Uterus (tissue), 2 donors: ENCODE results near the gene SLC25A53.

Experiments used
- CTCF ChIP-seq, 4 experiments: fragments of 200-600 bp in 2 of 4; fragments of 450-650 bp in 2 of 4; sonication (generic) in 2 of 4; IDR thresholded peaks; one replicate each; pipeline ENCODE4 v1.5.1; 2016 to 2019; ENCODE audit warnings: antibody characterized with exemption in 4 of 4, mild to moderate bottlenecking in 2 of 4, moderate library complexity in 1 of 4
- POLR2A ChIP-seq, 2 donors: fragments of 450-650 bp; IDR thresholded peaks; one replicate each; pipeline ENCODE4 v1.6.1; 2016; ENCODE audit warnings: antibody characterized with exemption in 2 of 2, mild to moderate bottlenecking in 1 of 2, moderate library complexity in 1 of 2

GRCh38 chrX:104108955-104109354 is 47.9 kb downstream of the SLC25A53 start:
- TF ChIP-seq CTCF (IDR thresholded peaks at IDR 0.05) (no peak), POLR2A (IDR thresholded peaks at IDR 0.05) (no peak)
